NCI-H460 (cell line): ENCODE measurements around the gene SLC6A16. TPM values are rescaled to one million over a fixed set of nuclear protein-coding genes. Genes with fewer than 3 reads are reported as not detected.
A peak's percentile ranks its signal among the peaks of the same experiment; 100 is the strongest.

Source experiments
- DNase-seq: peaks from one replicate; pipeline ENCODE4 v3.0.0-alpha.2; 2016; ENCODE audit warnings: low read depth; ENCODE audit errors: extremely low read depth
- small RNA-seq, 2 experiments: library from RNA; depleted of rRNA; stranded (forward); fragments of <200 nt; gene quantifications; one replicate each; pipeline ENCODE3, GENCODE V24; 2014
- total RNA-seq: library from RNA; depleted of rRNA; stranded (reverse); fragments of >200 nt; shearing (Covaris generic); gene quantifications from 2 replicates; pipeline ENCODE4 v1.2.3, GENCODE V29; 2014; rRNA removed

The SLC6A16 gene
- total RNA-seq, 1 experiment from 2014 or later = 0.30 TPM

- no peak for DNase-seq
These were observed 37.7 kb downstream of the SLC6A16 start for GRCh38 chr19:49287141-49287770.

GRCh38 chr19:49282184-49282583 lies 42.8 kb downstream of the SLC6A16 start:
- DNase-seq = no peak

- no peak for DNase-seq
These were observed 52.8 kb downstream of the SLC6A16 start for GRCh38 chr19:49272204-49272603.

GRCh38 chr19:49271080-49271753 lies 53.8 kb downstream of the SLC6A16 start:
- no peak for DNase-seq

GRCh38 chr19:49266409-49266808 lies 58.6 kb downstream of the SLC6A16 start:
- peak; percentile 17 for DNase-seq

GRCh38 chr19:49264258-49264657 lies 60.7 kb downstream of the SLC6A16 start:
- no peak for DNase-seq

- DNase-seq = no peak
These were observed 63.4 kb downstream of the SLC6A16 start for GRCh38 chr19:49261602-49262001.

GRCh38 chr19:49256691-49257090 lies 68.3 kb downstream of the SLC6A16 start:
- DNase-seq = no peak

- no peak for DNase-seq
These were observed 69.3 kb downstream of the SLC6A16 start for GRCh38 chr19:49255674-49256073.

- DNase-seq = no peak
These were observed 75.1 kb downstream of the SLC6A16 start for GRCh38 chr19:49249933-49250332.

- DNase-seq = no peak
These were observed 77.3 kb downstream of the SLC6A16 start for GRCh38 chr19:49247676-49248075.

GRCh38 chr19:49244256-49244655 lies 80.7 kb downstream of the SLC6A16 start:
- no peak for DNase-seq

- no peak for DNase-seq
These were observed 81.3 kb downstream of the SLC6A16 start for GRCh38 chr19:49243726-49244125.

- DNase-seq = no peak
These were observed 81.9 kb downstream of the SLC6A16 start for GRCh38 chr19:49243129-49243528.

- no peak for DNase-seq
These were observed 83.2 kb downstream of the SLC6A16 start for GRCh38 chr19:49241769-49242168.

Small RNAs within 50 kb of the gene (small RNA-seq; reads per million reads assigned to genes)
- 0 reads per million in 2 experiments for gene MIR4324

Other genes starting within 250 kb of the SLC6A16 start
- gene SNRNP70, start 239.7 kb downstream of the SLC6A16 start, total RNA-seq = 113 and 137 TPM in 2 replicates
- 1.8 and 3.2 TPM in 2 replicates for gene LIN7B, start 210.8 kb downstream of the SLC6A16 start, total RNA-seq
- gene C19orf73, start 206.0 kb downstream of the SLC6A16 start, total RNA-seq = 0.59 and 2.3 TPM in 2 replicates
- gene PPFIA3, start 205.6 kb downstream of the SLC6A16 start, total RNA-seq = 4.5 and 6.2 TPM in 2 replicates
- gene HRC, start 169.8 kb downstream of the SLC6A16 start, total RNA-seq = not detected in 2 replicates
- 2.8 and 3.9 TPM in 2 replicates for gene TRPM4, start 167.4 kb downstream of the SLC6A16 start, total RNA-seq
- gene CD37, start 10.2 kb upstream of the SLC6A16 start, total RNA-seq = not detected in 2 replicates
- gene TEAD2, start 37.2 kb upstream of the SLC6A16 start, total RNA-seq = 13.7 and 13.8 TPM in 2 replicates
- gene DKKL1, start 38.7 kb upstream of the SLC6A16 start, total RNA-seq = not detected in 2 replicates
- not detected in 2 replicates for gene KASH5, start 63.1 kb upstream of the SLC6A16 start, total RNA-seq
- gene PTH2, start 98.2 kb upstream of the SLC6A16 start, total RNA-seq = not detected in 2 replicates
- gene GFY, start 100.2 kb upstream of the SLC6A16 start, total RNA-seq = not detected in 2 replicates
- gene SLC17A7, start 116.3 kb upstream of the SLC6A16 start, total RNA-seq = 0.17 TPM in 1 of 2 replicates, not detected in the other
- gene PIH1D1, start 126.6 kb upstream of the SLC6A16 start, total RNA-seq = 48.5 and 69.4 TPM in 2 replicates
- 24.7 and 32.4 TPM in 2 replicates for gene ALDH16A1, start 128.0 kb upstream of the SLC6A16 start, total RNA-seq
- gene FLT3LG, start 149.0 kb upstream of the SLC6A16 start, total RNA-seq = 0.12 and 0.35 TPM in 2 replicates
- gene RPL13A, start 162.4 kb upstream of the SLC6A16 start, total RNA-seq = 3,401 and 3,992 TPM in 2 replicates
- 2,280 and 2,727 TPM in 2 replicates for gene RPS11, start 171.2 kb upstream of the SLC6A16 start, total RNA-seq
- 0.77 TPM in 1 of 2 replicates, not detected in the other for gene FCGRT, start 187.5 kb upstream of the SLC6A16 start, total RNA-seq
- 3.1 and 5.6 TPM in 2 replicates for gene RCN3, start 202.8 kb upstream of the SLC6A16 start, total RNA-seq